Measurements from ENCODE around the gene TRIM33.

Gene TRIM33

DNA sequence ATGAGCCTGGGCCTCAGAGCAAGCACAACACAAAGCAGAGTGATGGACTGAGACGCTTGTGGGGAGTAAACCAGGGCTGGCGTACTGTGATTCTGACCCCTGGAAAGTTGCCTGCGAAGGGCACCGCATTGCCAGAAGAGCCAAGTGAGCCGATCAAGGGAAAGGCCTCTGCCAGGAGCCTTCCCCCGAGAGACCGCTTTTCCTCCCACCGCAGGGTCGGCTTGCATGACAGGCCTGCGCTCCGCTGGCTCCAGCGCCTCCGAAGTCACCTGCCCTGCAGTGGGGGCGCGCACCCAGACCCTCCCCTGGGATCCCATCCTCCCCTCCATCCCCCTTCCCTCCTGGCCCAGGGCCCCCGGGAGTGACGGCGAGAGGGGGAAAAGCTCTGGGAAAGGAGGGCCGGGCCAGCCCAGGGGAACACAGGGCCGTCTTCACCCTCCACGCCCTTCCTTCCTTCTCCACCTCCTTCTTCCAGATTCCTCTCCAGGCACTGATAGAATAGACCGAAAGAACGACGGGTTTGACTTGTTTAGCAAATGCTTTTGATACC is 165.0 kb downstream of the TRIM33 start:
- H3K4me3 ChIP-seq (ENCODE audit: low read depth, low read length) = peak overlapping the region; percentile 78
- TF ChIP-seq, protein P1, sequence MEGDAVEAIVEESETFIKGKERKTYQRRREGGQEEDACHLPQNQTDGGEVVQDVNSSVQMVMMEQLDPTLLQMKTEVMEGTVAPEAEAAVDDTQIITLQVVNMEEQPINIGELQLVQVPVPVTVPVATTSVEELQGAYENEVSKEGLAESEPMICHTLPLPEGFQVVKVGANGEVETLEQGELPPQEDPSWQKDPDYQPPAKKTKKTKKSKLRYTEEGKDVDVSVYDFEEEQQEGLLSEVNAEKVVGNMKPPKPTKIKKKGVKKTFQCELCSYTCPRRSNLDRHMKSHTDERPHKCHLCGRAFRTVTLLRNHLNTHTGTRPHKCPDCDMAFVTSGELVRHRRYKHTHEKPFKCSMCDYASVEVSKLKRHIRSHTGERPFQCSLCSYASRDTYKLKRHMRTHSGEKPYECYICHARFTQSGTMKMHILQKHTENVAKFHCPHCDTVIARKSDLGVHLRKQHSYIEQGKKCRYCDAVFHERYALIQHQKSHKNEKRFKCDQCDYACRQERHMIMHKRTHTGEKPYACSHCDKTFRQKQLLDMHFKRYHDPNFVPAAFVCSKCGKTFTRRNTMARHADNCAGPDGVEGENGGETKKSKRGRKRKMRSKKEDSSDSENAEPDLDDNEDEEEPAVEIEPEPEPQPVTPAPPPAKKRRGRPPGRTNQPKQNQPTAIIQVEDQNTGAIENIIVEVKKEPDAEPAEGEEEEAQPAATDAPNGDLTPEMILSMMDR (IDR thresholded peaks at IDR 0.05; ENCODE audit: low read depth, low read length) = no peak
- DNase-seq = peak; percentile 21
- no peaks in the 10 kb centered on the region for H3K4me1 ChIP-seq
- H3K27me3 ChIP-seq = no peaks in the 10 kb centered on the region
- no peaks in the 10 kb centered on the region for H3K9me3 ChIP-seq
- H3K36me3 ChIP-seq = no peaks in the 10 kb centered on the region

GRCh38 chr1:114344656-114345055 is 166.3 kb downstream of the TRIM33 start:
- no peaks in the 10 kb centered on the region for H3K4me1 ChIP-seq
- H3K36me3 ChIP-seq = no peaks in the 10 kb centered on the region
- TF ChIP-seq, protein P1 (IDR thresholded peaks at IDR 0.05; ENCODE audit: low read depth, low read length) = no peak
- no peaks in the 10 kb centered on the region for H3K27me3 ChIP-seq
- no peak for DNase-seq
- no peak overlapping the region for H3K4me3 ChIP-seq (ENCODE audit: low read depth, low read length)
- H3K9me3 ChIP-seq = no peaks in the 10 kb centered on the region

Measured in BE2C (cell line).